Spleen (tissue), 7 donors: Measurements from ENCODE around the gene GOLGA6L9.
"Not testable (repeated sequence)": the region's sequence is repeated elsewhere in the genome, so short reads cannot be mapped to it uniquely, and the experiment has no call there.

Experiments used
- POLR2A ChIP-seq, 3 donors: fragments of 450-650 bp; IDR thresholded peaks; one replicate each; pipeline ENCODE4 v1.5.1; 2017; ENCODE audit warnings: antibody characterized with exemption in 3 of 3, mild to moderate bottlenecking in 1 of 3
- POLR2AphosphoS5 ChIP-seq, 3 donors: sonication (generic); formaldehyde crosslinking; IDR thresholded peaks; one replicate each; pipeline ENCODE4 v1.5.1; 2017; ENCODE audit warnings: antibody characterized with exemption in 3 of 3
- TF ChIP-seq, protein P1 (sequence below), 11 experiments: fragments of 200-600 bp in 7 of 11; fragments of 450-650 bp in 4 of 11; sonication (generic) in 4 of 11; IDR thresholded peaks in 8 of 11; conservative IDR thresholded peaks in 3 of 11; 1 replicate in 7 of 11; 2 replicates in 4 of 11; pipeline versions ENCODE4 v1.4.0 to v1.8.0; 2016 to 2021; ENCODE audit warnings: antibody characterized with exemption in 11 of 11, inconsistent platforms in 4 of 11, mild to moderate bottlenecking in 1 of 11
- donor health status: DM: no; HTN: no; CAD: no; lungs with moderate emphysema.
- donor health status: DM: no; HTN: no; CAD: no.
- donor health status: DM: no; HTN: no; CAD: no.

DNA sequence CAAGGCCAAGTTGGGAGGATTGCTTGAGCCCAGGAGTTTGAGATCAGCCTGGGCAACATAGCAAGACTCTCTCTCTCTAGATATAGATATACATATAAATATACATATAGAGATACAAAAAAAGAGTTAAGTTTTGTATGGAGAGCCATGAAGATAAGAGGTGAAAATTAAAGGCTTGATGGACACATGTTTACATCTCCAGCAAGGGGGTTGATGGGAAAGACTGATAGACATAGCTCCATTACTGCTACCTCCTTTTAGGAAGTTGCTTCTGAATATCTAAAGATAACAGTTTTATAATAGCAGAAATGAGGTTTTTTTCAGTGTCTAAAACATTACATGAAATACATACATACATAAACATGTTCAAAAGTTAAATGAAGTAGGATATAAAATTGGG is 42.4 kb upstream of the GOLGA6L9 start:
- not testable (repeated sequence) for TF ChIP-seq POLR2AphosphoS5, POLR2A (IDR thresholded peaks at IDR 0.05)
- TF ChIP-seq, protein P1, sequence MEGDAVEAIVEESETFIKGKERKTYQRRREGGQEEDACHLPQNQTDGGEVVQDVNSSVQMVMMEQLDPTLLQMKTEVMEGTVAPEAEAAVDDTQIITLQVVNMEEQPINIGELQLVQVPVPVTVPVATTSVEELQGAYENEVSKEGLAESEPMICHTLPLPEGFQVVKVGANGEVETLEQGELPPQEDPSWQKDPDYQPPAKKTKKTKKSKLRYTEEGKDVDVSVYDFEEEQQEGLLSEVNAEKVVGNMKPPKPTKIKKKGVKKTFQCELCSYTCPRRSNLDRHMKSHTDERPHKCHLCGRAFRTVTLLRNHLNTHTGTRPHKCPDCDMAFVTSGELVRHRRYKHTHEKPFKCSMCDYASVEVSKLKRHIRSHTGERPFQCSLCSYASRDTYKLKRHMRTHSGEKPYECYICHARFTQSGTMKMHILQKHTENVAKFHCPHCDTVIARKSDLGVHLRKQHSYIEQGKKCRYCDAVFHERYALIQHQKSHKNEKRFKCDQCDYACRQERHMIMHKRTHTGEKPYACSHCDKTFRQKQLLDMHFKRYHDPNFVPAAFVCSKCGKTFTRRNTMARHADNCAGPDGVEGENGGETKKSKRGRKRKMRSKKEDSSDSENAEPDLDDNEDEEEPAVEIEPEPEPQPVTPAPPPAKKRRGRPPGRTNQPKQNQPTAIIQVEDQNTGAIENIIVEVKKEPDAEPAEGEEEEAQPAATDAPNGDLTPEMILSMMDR (IDR thresholded peaks at IDR 0.05 in 8 of 11, conservative IDR thresholded peaks at IDR 0.05 in 3 of 11) = not testable (repeated sequence)
